Glutamatergic neuron (in vitro differentiated cells): ENCODE data around the gene ZFPM1. TPM values are rescaled to one million over a fixed set of nuclear protein-coding genes. Genes with fewer than 3 reads are reported as not detected.

ENCODE experiments used
- DNase-seq: peaks from one replicate; pipeline ENCODE4 v3.0.0; 2022
- H3K27ac Mint-ChIP-seq: one replicate; pipeline ENCODE4 v1.8.0; 2020; ENCODE audit warnings: mild to moderate bottlenecking, mixed read lengths, inconsistent platforms; ENCODE audit not compliant: unreplicated experiment
- H3K27me3 Mint-ChIP-seq: one replicate; pipeline ENCODE4 v1.8.0; 2020; ENCODE audit warnings: mild to moderate bottlenecking, moderate library complexity, mixed read lengths, inconsistent platforms; ENCODE audit not compliant: unreplicated experiment
- H3K36me3 Mint-ChIP-seq: one replicate; pipeline ENCODE4 v1.8.0; 2020; ENCODE audit warnings: mild to moderate bottlenecking, mixed read lengths, inconsistent platforms; ENCODE audit not compliant: unreplicated experiment
- H3K4me1 Mint-ChIP-seq: one replicate; pipeline ENCODE4 v1.8.0; 2020; ENCODE audit warnings: mild to moderate bottlenecking, low read depth, mixed read lengths, inconsistent platforms; ENCODE audit not compliant: unreplicated experiment
- H3K4me3 Mint-ChIP-seq: one replicate; pipeline ENCODE4 v1.8.0; 2020; ENCODE audit warnings: mild to moderate bottlenecking, mixed read lengths, inconsistent platforms; ENCODE audit not compliant: unreplicated experiment
- H3K9me3 Mint-ChIP-seq: one replicate; pipeline ENCODE4 v1.8.0; 2020; ENCODE audit warnings: mild to moderate bottlenecking, moderate library complexity, mixed read lengths, inconsistent platforms; ENCODE audit not compliant: unreplicated experiment
- CTCF ChIP-seq: fragments of 200-600 bp; sonication (generic); IDR thresholded peaks from one replicate; pipeline ENCODE4 v1.5.0; 2021; ENCODE audit not compliant: partially characterized antibody, unreplicated experiment
- total RNA-seq: library from RNA; stranded (reverse); fragmentation: NEBNext Ultra II Directional; extraction: Animal tissue kit (Norgen Biotek cat#: 25700); gene quantifications from one replicate; pipeline ENCODE4 v1.2.1, GENCODE V29; 2021; ENCODE audit not compliant: unreplicated experiment

Gene ZFPM1
- total RNA-seq, 1 donor from 2014 or later = 11.1 TPM

- H3K9me3 Mint-ChIP-seq = peaks cover 2% of the 10 kb centered on the region
- no peak overlapping the region for H3K4me3 Mint-ChIP-seq
- TF ChIP-seq CTCF = no peak
- no peak overlapping the region for H3K27ac Mint-ChIP-seq
- H3K36me3 Mint-ChIP-seq = no peaks in the 10 kb centered on the region
- peaks cover 4% of the 10 kb centered on the region for H3K27me3 Mint-ChIP-seq
- no peak for DNase-seq
- H3K4me1 Mint-ChIP-seq = peaks cover 6% of the 10 kb centered on the region
Observed at GRCh38 chr16:88472069-88472468, 19.0 kb downstream of the ZFPM1 start.

GRCh38 chr16:88472637-88473205 is 19.6 kb downstream of the ZFPM1 start:
- Mint-ChIP-seq H3K27me3 (peaks cover 8% of the 10 kb centered on the region), H3K27ac (peak overlapping the region; percentile 64), H3K4me1 (peaks cover 9% of the 10 kb centered on the region), H3K36me3 (no peaks in the 10 kb centered on the region), H3K4me3 (no peak overlapping the region), H3K9me3 (peaks cover 4% of the 10 kb centered on the region)
- no peak for TF ChIP-seq CTCF
- no peak for DNase-seq

GRCh38 chr16:88473666-88474534 is 20.8 kb downstream of the ZFPM1 start:
- no peak for TF ChIP-seq CTCF
- no peak overlapping the region for H3K4me3 Mint-ChIP-seq
- H3K27me3 Mint-ChIP-seq = peaks cover 10% of the 10 kb centered on the region
- peak overlapping the region; percentile 52 for H3K27ac Mint-ChIP-seq
- no peaks in the 10 kb centered on the region for H3K36me3 Mint-ChIP-seq
- DNase-seq = peak; percentile 56
- H3K4me1 Mint-ChIP-seq = peaks cover 14% of the 10 kb centered on the region
- H3K9me3 Mint-ChIP-seq = peaks cover 4% of the 10 kb centered on the region

GRCh38 chr16:88475037-88475436 is 22.0 kb downstream of the ZFPM1 start:
- H3K4me3 Mint-ChIP-seq = no peak overlapping the region
- TF ChIP-seq CTCF = no peak
- DNase-seq = no peak
- peaks cover 10% of the 10 kb centered on the region for H3K27me3 Mint-ChIP-seq
- peaks cover 14% of the 10 kb centered on the region for H3K4me1 Mint-ChIP-seq
- no peak overlapping the region for H3K27ac Mint-ChIP-seq
- H3K36me3 Mint-ChIP-seq = no peaks in the 10 kb centered on the region
- peaks cover 4% of the 10 kb centered on the region for H3K9me3 Mint-ChIP-seq

GRCh38 chr16:88476203-88476602 is 23.1 kb downstream of the ZFPM1 start:
- Mint-ChIP-seq H3K4me3 (no peak overlapping the region), H3K9me3 (peaks cover 4% of the 10 kb centered on the region), H3K27ac (no peak overlapping the region), H3K27me3 (peaks cover 11% of the 10 kb centered on the region), H3K4me1 (peaks cover 14% of the 10 kb centered on the region), H3K36me3 (no peaks in the 10 kb centered on the region)
- TF ChIP-seq CTCF = no peak
- no peak for DNase-seq
